Measurements from ENCODE around the gene FAM111A. TPM values are rescaled to one million over a fixed set of nuclear protein-coding genes. Genes with fewer than 3 reads are reported as not detected.

Gene FAM111A
- total and polyA plus RNA-seq, 9 of the 15 experiments (the other 6 are each of a cell fraction or from before 2014, with no cell fraction given) = 14.8 to 30.6 (median 20.1) TPM

DNA sequence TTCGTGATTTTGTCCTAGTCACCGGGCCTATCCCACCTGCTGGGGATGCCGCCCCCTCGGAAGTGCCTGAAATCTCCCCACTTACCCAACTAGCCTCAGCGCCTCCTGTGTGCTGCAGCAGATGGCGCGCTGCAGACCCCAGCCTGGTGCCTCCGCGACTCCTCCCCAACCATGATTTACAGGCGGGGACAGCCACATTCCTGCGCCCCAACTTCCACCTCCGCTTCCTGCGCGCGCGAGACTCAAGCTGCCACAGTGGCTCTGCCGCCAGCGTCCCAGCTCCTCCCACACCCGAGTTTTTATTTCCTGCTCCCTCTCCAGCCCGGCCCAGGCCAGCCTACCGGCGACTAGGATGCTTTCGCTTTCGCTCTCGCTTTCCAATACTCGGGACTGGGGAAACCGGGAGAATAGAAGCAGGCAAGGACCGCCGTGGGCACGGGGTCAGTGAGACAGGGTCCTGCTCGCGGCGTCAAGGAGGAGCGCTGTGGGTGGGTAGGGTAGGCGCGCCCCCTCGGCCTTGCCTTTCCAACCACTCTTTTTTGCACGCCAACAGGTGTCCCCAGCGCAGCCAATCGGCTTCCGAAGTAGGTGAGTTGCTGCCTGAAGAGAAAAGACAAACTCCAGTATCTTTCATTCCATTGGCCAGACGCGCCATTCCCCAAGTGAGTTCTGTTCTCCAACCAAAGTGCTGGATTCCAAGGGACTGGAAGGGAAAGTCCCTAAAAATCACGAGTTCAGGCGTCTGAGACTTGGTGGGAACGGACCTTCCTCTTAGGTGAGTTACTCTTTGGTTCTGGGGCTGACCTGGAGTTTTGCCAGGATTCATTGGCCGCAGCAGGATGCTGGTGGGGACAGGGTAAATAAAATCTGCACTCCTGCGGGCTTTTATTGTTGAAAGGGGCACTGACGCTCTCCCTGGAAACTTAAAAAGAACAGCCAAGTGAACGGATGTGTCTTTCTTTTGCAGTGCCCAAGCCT lies at the start of gene FAM111A (continued):
- TF ChIP-seq, protein P1, sequence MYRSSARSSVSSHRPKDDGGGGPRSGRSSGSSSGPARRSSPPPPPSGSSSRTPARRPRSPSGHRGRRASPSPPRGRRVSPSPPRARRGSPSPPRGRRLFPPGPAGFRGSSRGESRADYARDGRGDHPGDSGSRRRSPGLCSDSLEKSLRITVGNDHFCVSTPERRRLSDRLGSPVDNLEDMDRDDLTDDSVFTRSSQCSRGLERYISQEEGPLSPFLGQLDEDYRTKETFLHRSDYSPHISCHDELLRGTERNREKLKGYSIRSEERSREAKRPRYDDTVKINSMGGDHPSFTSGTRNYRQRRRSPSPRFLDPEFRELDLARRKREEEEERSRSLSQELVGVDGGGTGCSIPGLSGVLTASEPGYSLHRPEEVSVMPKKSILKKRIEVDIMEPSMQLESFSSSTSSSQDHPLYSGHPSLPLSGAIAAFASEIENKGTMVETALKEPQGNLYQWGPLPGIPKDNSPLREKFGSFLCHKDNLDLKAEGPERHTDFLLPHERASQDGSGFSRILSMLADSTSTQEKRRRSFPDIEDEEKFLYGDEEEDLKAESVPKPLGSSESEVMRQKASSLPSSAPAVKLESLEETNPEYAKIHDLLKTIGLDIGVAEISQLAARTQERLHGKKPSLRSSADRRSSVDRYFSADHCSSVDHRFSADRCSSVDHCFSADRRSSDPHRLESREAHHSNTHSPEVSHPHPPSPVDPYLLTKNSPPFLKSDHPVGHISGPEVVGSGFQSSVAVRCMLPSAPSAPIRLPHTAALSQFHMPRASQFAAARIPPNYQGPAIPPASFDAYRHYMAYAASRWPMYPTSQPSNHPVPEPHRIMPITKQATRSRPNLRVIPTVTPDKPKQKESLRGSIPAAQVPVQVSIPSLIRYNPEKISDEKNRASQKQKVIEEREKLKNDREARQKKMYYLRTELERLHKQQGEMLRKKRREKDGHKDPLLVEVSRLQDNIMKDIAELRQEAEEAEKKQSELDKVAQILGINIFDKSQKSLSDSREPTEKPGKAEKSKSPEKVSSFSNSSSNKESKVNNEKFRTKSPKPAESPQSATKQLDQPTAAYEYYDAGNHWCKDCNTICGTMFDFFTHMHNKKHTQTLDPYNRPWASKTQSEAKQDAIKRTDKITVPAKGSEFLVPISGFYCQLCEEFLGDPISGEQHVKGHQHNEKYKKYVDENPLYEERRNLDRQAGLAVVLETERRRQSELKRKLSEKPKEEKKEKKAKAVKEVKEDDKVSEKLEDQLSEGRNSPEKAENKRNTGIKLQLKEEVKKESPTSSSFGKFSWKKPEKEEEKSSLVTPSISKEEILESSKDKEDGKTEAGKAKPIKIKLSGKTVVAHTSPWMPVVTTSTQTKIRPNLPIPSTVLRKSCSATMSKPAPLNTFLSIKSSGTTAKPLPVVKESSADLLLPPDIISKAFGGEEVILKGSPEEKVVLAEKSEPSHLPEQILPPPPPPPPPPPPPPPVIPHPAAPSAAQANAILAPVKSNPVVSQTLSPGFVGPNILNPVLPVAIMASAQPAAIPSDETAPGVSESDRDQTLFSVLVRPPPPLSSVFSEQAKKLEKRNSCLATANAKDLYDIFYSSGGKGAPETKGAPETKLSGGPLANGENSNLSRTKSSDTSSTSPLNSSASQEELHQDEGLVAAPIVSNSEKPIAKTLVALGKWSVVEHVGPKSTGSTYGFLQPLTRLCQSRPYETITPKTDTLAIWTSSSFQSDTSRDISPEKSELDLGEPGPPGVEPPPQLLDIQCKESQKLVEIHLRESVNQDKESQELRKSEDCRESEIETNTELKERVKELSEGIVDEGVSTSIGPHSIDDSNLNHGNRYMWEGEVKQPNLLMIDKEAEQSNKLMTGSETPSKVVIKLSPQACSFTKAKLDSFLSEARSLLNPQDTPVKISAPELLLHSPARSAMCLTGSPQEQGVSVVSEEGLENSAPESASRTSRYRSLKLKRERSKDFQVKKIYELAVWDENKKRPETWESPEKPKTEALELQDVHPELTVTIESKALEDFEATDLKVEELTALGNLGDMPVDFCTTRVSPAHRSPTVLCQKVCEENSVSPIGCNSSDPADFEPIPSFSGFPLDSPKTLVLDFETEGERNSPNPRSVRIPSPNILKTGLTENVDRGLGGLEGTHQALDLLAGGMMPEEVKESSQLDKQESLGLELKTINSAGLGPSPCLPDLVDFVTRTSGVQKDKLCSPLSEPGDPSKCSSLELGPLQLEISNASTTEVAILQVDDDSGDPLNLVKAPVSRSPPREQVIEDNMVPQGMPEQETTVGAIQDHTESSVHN (IDR thresholded peaks at IDR 0.05; ENCODE audit: borderline replicate concordance in 1 of 2, low read depth in 1 of 2) = peak in 1 of 2 experiments; percentile 59; a peak in 1 of 4 replicates
- TF ChIP-seq ERF (CRISPR knock-in tag; IDR thresholded peaks at IDR 0.05) = no peak
- no peak for TF ChIP-seq PPARD (CRISPR knock-in tag; IDR thresholded peaks at IDR 0.05)
- peak; percentile 81 to 84 for TF ChIP-seq NRF1 (conservative IDR thresholded peaks at IDR 0.05 in 1 of 2, IDR thresholded peaks at IDR 0.05 in 1 of 2)
- TF ChIP-seq L3MBTL2 (IDR thresholded peaks at IDR 0.05) = peak; percentile 64
- TF ChIP-seq HDAC6 (IDR thresholded peaks at IDR 0.05; ENCODE audit: low read depth, low read length) = no peak
- peak; percentile 15; the same call in 1 of the 2 replicates for TF ChIP-seq JUND (IDR thresholded peaks at IDR 0.05; ENCODE audit: borderline replicate concordance, low read depth, low read length)
- no peak; the same call in 2 of the 3 replicates for TF ChIP-seq JUND (tag; IDR thresholded peaks at IDR 0.05; ENCODE audit: borderline replicate concordance, low read depth, low read length)
- peak; percentile 69 for TF ChIP-seq TEAD4 (IDR thresholded peaks at IDR 0.05; ENCODE audit: low read length)
- TF ChIP-seq TEAD4 (CRISPR knock-in tag; IDR thresholded peaks at IDR 0.05; ENCODE audit: borderline replicate concordance) = 0 out of 2 replicates have a peak, but pooled peaks have one; percentile 60
- peak; percentile 55 for TF ChIP-seq CXXC5 (CRISPR knock-in tag; IDR thresholded peaks at IDR 0.05)
- TF ChIP-seq CREB3L1 (IDR thresholded peaks at IDR 0.05; ENCODE audit: borderline replicate concordance, low read depth) = peak; percentile 60; the same call in 1 of the 2 replicates
- TF ChIP-seq TARDBP (IDR thresholded peaks at IDR 0.05) = 0 out of 2 replicates have a peak, but pooled peaks have one; percentile 70
- peak; percentile 35; the same call in 1 of the 2 replicates for TF ChIP-seq MYC (IDR thresholded peaks at IDR 0.05; ENCODE audit: low read depth, low read length)
- no peak for TF ChIP-seq MYC (CRISPR knock-in tag; IDR thresholded peaks at IDR 0.05; ENCODE audit: borderline replicate concordance, low read depth)
- peak; percentile 34; the same call in 1 of the 2 replicates for TF ChIP-seq MTA1 (IDR thresholded peaks at IDR 0.05; ENCODE audit: borderline replicate concordance)
- TF ChIP-seq TEAD1 (CRISPR knock-in tag; IDR thresholded peaks at IDR 0.05) = peak; percentile 80 to 95
- TF ChIP-seq NFIC (IDR thresholded peaks at IDR 0.05) = peak; percentile 84
